ENCODE measurements around the gene DRD2.
A peak's percentile ranks its signal among the peaks of the same experiment; 100 is the strongest.

DRD2 gene

GRCh38 chr11:113397212-113397611 is 78.0 kb downstream of the DRD2 start:
- DNase-seq: no peak

DNA sequence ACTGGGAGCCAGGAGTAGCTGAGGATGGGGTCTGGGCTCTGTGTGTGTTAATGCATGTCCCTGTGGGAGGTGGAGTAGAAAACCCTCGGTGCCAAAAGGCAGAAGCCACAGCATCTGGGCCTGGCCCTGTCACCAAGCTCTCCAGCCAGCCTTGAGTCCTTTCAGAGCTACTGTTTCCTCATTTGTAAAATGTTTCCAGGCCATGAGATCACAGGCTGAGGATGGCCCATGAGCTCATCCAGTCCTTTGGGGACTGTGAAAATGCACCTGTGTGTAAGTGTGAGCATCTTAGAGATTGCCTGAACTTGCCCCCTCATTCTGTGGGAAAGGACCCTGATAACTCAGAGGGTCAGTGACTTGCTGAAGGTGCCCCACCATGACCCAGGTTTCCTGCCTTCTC is 78.5 kb downstream of the DRD2 start:
- no peak for DNase-seq

- no peak for DNase-seq
Measured at GRCh38 chr11:113395782-113396336, 79.3 kb downstream of the DRD2 start.

DNA sequence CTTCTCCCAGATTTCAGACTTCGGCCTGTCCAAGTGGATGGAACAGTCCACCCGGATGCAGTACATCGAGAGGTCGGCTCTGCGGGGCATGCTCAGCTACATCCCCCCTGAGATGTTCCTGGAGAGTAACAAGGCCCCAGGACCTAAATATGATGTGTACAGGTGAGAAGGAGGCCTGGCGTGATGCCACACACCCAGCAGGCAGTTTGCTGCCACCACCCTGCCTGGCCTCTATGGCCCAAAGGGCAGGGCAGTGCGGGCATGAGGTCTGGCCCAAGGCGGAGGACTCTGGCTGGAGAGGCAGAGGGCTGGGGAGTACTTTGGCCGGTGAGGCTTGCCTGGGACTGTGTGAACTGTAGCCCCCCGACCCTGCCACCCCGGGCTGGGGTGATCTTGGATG is 80.3 kb downstream of the DRD2 start:
- no peak for DNase-seq

DNA sequence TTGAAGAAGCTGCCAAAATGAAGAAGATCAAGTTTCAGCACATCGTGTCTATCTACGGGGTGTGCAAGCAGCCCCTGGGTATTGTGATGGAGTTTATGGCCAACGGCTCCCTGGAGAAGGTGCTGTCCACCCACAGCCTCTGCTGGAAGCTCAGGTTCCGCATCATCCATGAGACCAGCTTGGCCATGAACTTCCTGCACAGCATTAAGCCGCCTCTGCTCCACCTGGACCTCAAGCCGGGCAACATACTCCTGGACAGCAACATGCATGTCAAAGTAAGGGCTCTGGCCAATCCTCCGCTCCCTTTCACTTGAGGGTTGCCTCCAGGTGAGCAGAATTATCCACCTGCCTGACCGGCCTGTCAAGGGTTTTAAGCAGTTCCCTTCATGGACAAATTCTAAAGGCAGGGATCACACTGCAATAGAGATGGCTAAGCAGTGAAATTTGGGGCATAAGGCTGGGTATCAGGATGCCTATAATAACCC is 81.7 kb downstream of the DRD2 start:
- DNase-seq: no peak

GRCh38 chr11:113392236-113392921 is 82.8 kb downstream of the DRD2 start:
- no peak for DNase-seq

- DNase-seq: no peak
Measured at GRCh38 chr11:113389272-113389671, 85.9 kb downstream of the DRD2 start.

DNA sequence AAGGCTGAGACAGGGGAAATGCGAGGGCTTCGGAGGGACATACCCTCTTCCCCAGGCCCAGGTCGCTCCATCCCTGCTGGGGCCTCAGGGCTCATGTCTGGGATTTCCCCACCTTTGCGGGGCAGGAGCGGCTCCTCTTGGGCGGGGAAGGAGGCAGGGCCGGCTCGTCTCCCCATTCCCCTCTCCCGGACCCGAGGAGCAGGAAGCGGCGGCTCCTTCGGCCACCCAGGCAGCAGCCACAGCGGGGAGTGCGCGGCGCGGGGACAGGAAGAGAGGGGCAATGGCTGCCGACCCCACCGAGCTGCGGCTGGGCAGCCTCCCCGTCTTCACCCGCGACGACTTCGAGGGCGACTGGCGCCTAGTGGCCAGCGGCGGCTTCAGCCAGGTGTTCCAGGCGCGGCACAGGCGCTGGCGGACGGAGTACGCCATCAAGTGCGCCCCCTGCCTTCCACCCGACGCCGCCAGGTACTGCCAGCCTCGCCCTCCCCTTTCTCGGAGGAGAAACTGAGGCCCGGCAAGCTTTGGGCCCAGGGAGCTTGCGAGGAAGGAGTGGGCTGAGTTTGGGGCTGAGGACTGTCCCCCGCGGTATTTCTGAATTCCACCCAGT is 87.5 kb downstream of the DRD2 start, which contains the start of gene ANKK1:
ANKK1 (plus strand) TSS at position 175 of the 607 bp plus-strand sequence; CDS start at position 281, 106 bp downstream.
- no peak for DNase-seq

DNA sequence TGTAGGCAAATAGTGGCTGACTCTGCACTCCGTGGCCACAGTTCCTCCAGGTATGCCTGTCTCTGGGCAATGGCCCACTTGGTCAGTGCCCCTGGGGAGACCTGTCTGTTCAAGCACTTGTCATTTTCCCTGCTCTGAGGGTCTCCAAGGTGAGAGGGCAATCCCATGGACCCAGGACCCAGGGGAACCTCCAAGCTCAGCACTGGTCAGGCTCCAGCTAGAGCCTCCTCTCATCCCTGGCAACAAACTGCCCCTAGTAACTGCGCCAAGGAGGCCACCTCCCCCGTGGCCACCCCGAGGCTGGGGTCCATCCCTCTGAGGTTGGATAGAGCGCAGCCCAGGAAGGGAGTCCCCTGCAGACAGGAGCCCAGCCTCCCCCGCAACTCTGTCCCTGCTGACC is 88.3 kb downstream of the DRD2 start:
- DNase-seq: no peak

- no peak for DNase-seq
Measured at GRCh38 chr11:113385749-113386148, 89.4 kb downstream of the DRD2 start.

DNA sequence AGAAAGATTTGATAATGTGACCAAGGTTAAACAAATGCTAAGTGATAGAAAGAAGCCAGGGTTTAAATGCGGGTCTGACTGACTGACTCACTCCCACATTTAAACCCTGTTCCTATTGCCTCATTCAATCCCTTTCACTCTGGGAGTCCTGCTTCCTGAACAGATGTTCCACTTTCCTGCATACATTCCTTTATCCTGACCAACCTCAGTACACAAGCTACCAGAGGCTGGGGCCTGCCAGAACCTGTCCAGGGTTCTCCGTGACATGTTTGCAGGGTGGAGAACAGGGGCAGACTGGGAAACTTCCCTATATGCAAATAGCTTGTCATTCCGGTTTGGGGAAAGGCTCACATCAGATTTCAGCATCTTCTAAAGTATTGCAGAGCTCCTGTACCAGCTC is 90.6 kb downstream of the DRD2 start:
- no peak for DNase-seq

GRCh38 chr11:113382121-113382520 is 93.1 kb downstream of the DRD2 start:
- no peak for DNase-seq

DNA sequence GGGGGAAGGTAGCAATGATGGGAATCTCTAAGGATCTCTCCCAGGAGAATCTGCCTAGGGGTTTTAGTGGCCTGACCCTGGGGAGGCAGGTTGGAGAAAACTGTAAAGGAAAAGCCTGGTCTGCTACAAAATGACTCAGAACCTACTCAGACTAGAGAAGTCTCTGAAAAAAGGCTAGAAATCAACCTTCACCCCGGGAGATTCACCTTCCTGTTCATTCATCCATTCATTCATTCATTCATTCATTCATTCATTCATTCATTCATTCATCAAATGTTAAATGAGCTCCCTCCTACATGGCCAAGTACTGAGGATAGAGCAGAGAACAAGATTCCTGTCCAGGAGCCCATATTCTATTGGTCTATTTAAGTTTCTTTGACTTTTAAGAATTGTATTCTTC is 96.5 kb downstream of the DRD2 start:
- no peak for DNase-seq

DNA sequence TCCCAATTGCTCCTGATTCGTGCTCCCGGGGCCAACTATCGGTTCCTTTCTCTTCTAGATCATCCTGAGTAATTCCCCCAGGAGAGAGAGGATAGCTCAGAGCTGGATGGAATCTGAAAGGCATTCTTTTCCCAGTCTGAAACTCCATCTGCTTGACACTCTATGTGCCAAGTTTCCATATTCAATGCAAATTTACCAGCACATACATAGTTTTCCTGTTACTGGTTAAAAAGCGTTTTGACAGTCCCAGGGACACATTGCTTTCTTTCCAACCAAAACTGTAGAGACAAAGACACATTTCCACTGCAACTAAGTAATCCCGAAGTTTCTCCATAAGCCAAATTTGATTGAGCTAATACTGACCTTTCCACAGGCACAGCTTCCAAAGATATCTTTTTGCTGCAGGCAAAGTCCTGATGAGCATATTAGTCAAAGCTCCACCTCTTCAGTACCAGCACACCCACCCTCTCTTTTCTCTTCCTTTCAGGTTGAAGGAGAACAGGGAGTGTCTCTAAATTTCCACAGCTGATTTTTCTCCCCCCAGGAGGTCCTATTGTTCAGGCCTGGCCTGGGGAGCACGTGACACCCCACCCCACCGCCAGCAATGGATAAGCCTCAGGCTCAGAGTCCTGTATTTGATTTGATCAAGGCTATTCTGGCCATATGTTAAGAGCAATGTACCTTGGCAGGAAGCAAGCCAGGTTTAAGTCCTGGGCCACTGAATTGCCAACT is 97.4 kb downstream of the DRD2 start:
- DNase-seq: no peak

- DNase-seq: peak; percentile 14
Measured at GRCh38 chr11:113376156-113376555, 99.0 kb downstream of the DRD2 start.

- DNase-seq: no peak
Measured at GRCh38 chr11:113375402-113375801, 99.8 kb downstream of the DRD2 start.

GRCh38 chr11:113373981-113374560 is 101.1 kb downstream of the DRD2 start:
- no peak for DNase-seq

DNA sequence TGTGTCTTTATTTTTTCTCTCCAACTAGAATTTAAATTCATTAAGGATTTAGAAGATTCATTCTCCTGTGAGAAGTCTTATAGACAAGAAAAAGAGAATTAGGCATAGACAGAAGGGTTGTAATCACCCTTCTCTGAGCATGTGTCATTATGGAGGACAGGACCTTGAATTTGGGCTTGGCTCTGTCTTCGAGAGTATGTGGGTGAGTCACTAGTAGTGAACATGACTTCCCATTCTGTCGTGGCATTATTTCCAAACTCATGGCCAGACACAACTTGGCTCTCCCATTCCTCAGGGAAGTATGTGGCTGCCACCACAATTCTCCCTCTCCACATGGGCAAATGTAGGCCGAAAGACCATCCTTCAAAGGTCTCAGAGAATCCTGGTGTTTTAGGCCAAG is 101.9 kb downstream of the DRD2 start:
- DNase-seq: no peak

DNA sequence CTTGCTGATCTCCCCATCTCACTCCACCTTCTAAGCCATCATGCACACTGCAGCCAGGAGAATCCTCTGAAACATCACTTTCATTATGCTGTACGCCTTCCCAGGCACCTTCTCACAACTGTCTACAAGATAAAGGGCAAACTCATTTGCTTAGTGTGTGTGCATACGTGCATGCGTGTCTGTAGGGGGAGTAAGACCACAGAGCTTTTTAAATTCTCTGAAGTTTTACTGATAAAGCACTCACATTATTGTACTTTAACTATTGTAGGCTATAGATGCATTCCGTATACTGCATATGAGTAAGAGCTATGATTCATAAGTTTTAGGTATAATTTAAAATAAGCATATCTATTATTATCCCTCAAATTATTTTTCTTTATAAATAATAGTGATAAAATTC is 102.9 kb downstream of the DRD2 start:
- DNase-seq: no peak

DNA sequence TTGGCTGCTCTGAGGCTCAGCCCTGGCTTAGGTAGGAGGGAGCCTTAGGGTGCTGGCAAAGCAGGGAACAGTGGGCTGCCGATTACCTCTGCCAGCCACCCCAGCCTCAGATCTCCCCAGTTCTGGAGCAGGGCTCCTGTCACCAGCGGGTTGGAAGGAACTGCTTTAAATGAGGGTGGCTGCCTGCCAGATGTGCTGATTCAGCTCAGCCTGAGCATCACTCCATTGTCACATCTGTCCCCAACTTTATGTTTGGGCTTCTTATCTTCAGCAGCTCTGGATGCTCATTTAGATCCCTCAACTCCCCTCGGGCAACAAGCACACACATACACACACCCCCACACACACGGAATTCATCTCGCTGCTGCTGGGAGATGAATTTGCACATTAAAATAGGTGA is 104.6 kb downstream of the DRD2 start:
- peak; percentile 3 for DNase-seq

GRCh38 chr11:113369411-113369810 is 105.8 kb downstream of the DRD2 start:
- DNase-seq: no peak

GRCh38 chr11:113365895-113366294 is 109.3 kb downstream of the DRD2 start:
- no peak for DNase-seq

GRCh38 chr11:113363996-113364641 is 111.1 kb downstream of the DRD2 start:
- no peak for DNase-seq

Data from midbrain (tissue), 1 donor.